ENCODE data around the gene RAPGEF1. TPM values are rescaled to one million over a fixed set of nuclear protein-coding genes. Genes with fewer than 3 reads are reported as not detected.

Gene RAPGEF1
- total and polyA plus RNA-seq, 9 donors: 17.0 to 64.4 (median 36.4) TPM

- 91 to 94% (median 92%) methylated on average over 1 of the region's 1 CpG for WGBS, 3 donors
- Histone ChIP-seq H3K36me3 (no peaks in the 10 kb centered on the region), H3K9me3 (no peaks in the 10 kb centered on the region), H3K27ac (no peak overlapping the region), H3K27me3 (no peaks in the 10 kb centered on the region), H3K4me1 (ENCODE audit: insufficient read depth) (peaks cover 9% of the 10 kb centered on the region), H3K4me3 (no peak overlapping the region)
- intact Hi-C loops (cut with DNase I): no loop called here
- DNase-seq: no peak
- TF ChIP-seq POLR2A (IDR thresholded peaks at IDR 0.05): no peak
- no peak for TF ChIP-seq CTCF (IDR thresholded peaks at IDR 0.05)
- TF ChIP-seq EP300 (IDR thresholded peaks at IDR 0.05): no peak
These were observed 38.5 kb downstream of the RAPGEF1 start for GRCh38 chr9:131701436-131701781.

- intact Hi-C loops (cut with DNase I): no loop called here
- TF ChIP-seq CTCF (IDR thresholded peaks at IDR 0.05) (no peak), EP300 (IDR thresholded peaks at IDR 0.05) (no peak), POLR2A (IDR thresholded peaks at IDR 0.05) (no peak)
- WGBS, 3 donors: 90 to 95% (median 92%) methylated on average over 11 of the region's 11 CpGs
- Histone ChIP-seq H3K4me1 (ENCODE audit: insufficient read depth) (peaks cover 9% of the 10 kb centered on the region), H3K27me3 (no peaks in the 10 kb centered on the region), H3K9me3 (no peaks in the 10 kb centered on the region), H3K4me3 (no peak overlapping the region), H3K36me3 (no peaks in the 10 kb centered on the region), H3K27ac (no peak overlapping the region)
- no peak for DNase-seq
These were observed 39.0 kb downstream of the RAPGEF1 start for GRCh38 chr9:131700765-131701435.

GRCh38 chr9:131700076-131700475 lies 39.8 kb downstream of the RAPGEF1 start:
- Histone ChIP-seq H3K36me3 (no peaks in the 10 kb centered on the region), H3K4me1 (ENCODE audit: insufficient read depth) (peaks cover 9% of the 10 kb centered on the region), H3K9me3 (no peaks in the 10 kb centered on the region), H3K27me3 (no peaks in the 10 kb centered on the region), H3K27ac (no peak overlapping the region), H3K4me3 (no peak overlapping the region)
- no peak for TF ChIP-seq POLR2A (IDR thresholded peaks at IDR 0.05)
- TF ChIP-seq EP300 (IDR thresholded peaks at IDR 0.05): no peak
- no peak for TF ChIP-seq CTCF (IDR thresholded peaks at IDR 0.05)
- WGBS, 3 donors: 90 to 97% (median 91%) methylated on average over 7 of the region's 7 CpGs
- intact Hi-C loops (cut with DNase I): no loop called here
- DNase-seq: no peak

GRCh38 chr9:131698618-131698985 lies 41.3 kb downstream of the RAPGEF1 start:
- Histone ChIP-seq H3K27ac (no peak overlapping the region), H3K4me1 (ENCODE audit: insufficient read depth) (peaks cover 9% of the 10 kb centered on the region), H3K36me3 (no peaks in the 10 kb centered on the region), H3K4me3 (no peak overlapping the region), H3K9me3 (no peaks in the 10 kb centered on the region), H3K27me3 (no peaks in the 10 kb centered on the region)
- intact Hi-C loops (cut with DNase I): no loop called here
- WGBS, 3 donors: 90 to 95% (median 94%) methylated on average over 4 of the region's 4 CpGs
- TF ChIP-seq POLR2A (IDR thresholded peaks at IDR 0.05): no peak
- no peak for TF ChIP-seq EP300 (IDR thresholded peaks at IDR 0.05)
- TF ChIP-seq CTCF (IDR thresholded peaks at IDR 0.05): no peak
- no peak for DNase-seq

All from ovary (tissue), 9 donors.